Gastrocnemius medialis (tissue), 4 donors: Measurements from ENCODE around the gene ASAP2. TPM values are rescaled to one million over a fixed set of nuclear protein-coding genes. Genes with fewer than 3 reads are reported as not detected.

Experiments
- ATAC-seq, 2 donors: fragments of 150-250 bp; one replicate each; pipeline ENCODE4 v1.9.1; 2016
- DNase-seq, 2 donors: peaks; one replicate each; pipeline ENCODE4 v3.0.0-alpha.2; 2019
- H3K27ac ChIP-seq, 4 donors: fragments of 200-600 bp; sonication (generic); 1 replicate in 1 of 4; 2 replicates in 3 of 4; pipeline ENCODE4 v1.5.1; 2016 to 2018; ENCODE audit warnings: mild to moderate bottlenecking in 2 of 4, moderate library complexity in 1 of 4
- H3K27me3 ChIP-seq, 3 donors: fragments of 200-600 bp; sonication (generic) in 2 of 3; 1 replicate in 1 of 3; 2 replicates in 2 of 3; pipeline versions ENCODE4 v1.5.1 to v1.6.0; 2016 to 2019; ENCODE audit warnings: mild to moderate bottlenecking in 1 of 3, moderate library complexity in 1 of 3
- H3K36me3 ChIP-seq, 2 donors: fragments of 200-600 bp; sonication (generic) in 1 of 2; one replicate each; pipeline ENCODE4 v1.5.1; 2017 to 2018
- H3K4me1 ChIP-seq, 2 donors: fragments of 200-600 bp; sonication (generic) in 1 of 2; one replicate each; pipeline ENCODE4 v1.5.1; 2016 to 2017; ENCODE audit warnings: mild to moderate bottlenecking in 2 of 2
- H3K4me3 ChIP-seq, 4 donors: fragments of 200-600 bp; sonication (generic) in 3 of 4; 1 replicate in 1 of 4; 2 replicates in 3 of 4; pipeline ENCODE4 v1.5.1; 2016 to 2019; ENCODE audit warnings: mild to moderate bottlenecking in 2 of 4
- H3K9me3 ChIP-seq, 3 donors: fragments of 200-600 bp; sonication (generic) in 2 of 3; 1 replicate in 1 of 3; 2 replicates in 2 of 3; pipeline ENCODE4 v1.5.1; 2016 to 2019
- POLR2A ChIP-seq, 2 donors: fragments of 450-650 bp; IDR thresholded peaks; one replicate each; pipeline ENCODE4 v1.6.1; 2017; ENCODE audit warnings: antibody characterized with exemption in 2 of 2, mild to moderate bottlenecking in 2 of 2, moderate library complexity in 2 of 2
- in situ Hi-C, 4 donors: fragments of 200-750 bp; cut with MboI; loops; one replicate each; pipeline versions ENCODE4 v1.15.0 to v1.8.0; 2017; ENCODE audit warnings: low sequenced_read_pairs in 4 of 4
- intact Hi-C: fragments of 100-400 bp; cut with DNase I; formaldehyde crosslinking; loops from one replicate; pipeline ENCODE4 v1.15.1; 2023; ENCODE audit warnings: low total_unique reads
- total RNA-seq, 4 donors: library from RNA; depleted of rRNA; stranded (reverse); fragments of >200 nt; gene quantifications; one replicate each; pipeline versions ENCODE4 v1.1.0 to v1.2.3, GENCODE V29; 2016
- TF ChIP-seq, protein P1 (sequence below), 5 experiments: fragments of 450-650 bp in 3 of 5; fragments of 200-600 bp in 2 of 5; sonication (generic) in 2 of 5; IDR thresholded peaks in 4 of 5; conservative IDR thresholded peaks in 1 of 5; 1 replicate in 4 of 5; 2 replicates in 1 of 5; pipeline ENCODE4 v1.5.1; 2016 to 2019; ENCODE audit warnings: antibody characterized with exemption in 5 of 5, mild to moderate bottlenecking in 3 of 5, moderate library complexity in 3 of 5

ASAP2 gene
- total RNA-seq, 4 donors from 2014 or later, result 1.9 to 4.0 (median 3.4) TPM

DNA sequence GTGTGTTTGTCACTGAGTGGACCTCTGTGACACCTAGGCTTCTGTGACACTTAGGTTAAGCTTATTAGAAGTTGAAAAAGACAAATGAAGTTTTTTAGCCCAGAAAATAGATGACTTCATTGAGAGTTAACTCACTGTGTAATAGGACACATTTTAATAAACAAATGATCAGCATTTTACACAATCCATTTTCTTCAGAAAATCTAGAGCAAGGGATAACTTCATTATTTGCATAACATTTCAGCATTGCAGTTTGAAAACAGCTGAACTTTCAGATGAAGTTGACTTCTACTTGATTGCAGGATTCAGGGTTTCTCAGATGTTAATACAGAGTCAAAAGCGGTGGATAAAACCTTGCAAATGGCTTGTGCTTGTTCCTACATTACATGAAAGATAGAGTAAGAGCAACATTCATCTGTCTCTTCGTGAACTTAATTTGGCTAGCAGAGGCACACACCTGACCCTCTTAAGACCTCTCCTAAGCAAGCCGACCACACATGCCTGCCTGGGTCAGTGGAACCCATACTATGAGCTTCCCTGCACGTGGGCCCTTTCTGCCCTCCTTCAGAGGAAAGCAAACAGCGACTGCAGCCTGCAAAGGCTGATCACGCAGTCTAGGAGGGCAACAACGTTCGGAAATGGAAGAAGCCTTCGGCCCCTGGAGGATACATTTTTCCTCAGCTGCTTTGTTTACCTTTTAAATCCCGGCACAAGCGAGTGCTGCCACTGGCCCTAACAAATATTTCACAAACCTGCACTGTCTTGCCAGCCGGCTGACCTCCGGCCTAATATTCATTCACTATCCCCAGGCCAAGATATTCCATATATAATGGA is 200.1 kb downstream of the ASAP2 start:
- in situ Hi-C loops (no loop called here), intact Hi-C loops (no loop called here)
- no peak overlapping the region for H3K4me3 ChIP-seq
- H3K9me3 ChIP-seq, result no peaks in the 10 kb centered on the region
- H3K4me1 ChIP-seq, result no peaks in the 10 kb centered on the region
- peak overlapping the region in 1 of 4 donors; percentile 12 for H3K27ac ChIP-seq
- no peak for TF ChIP-seq POLR2A (IDR thresholded peaks at IDR 0.05)
- TF ChIP-seq, protein P1, sequence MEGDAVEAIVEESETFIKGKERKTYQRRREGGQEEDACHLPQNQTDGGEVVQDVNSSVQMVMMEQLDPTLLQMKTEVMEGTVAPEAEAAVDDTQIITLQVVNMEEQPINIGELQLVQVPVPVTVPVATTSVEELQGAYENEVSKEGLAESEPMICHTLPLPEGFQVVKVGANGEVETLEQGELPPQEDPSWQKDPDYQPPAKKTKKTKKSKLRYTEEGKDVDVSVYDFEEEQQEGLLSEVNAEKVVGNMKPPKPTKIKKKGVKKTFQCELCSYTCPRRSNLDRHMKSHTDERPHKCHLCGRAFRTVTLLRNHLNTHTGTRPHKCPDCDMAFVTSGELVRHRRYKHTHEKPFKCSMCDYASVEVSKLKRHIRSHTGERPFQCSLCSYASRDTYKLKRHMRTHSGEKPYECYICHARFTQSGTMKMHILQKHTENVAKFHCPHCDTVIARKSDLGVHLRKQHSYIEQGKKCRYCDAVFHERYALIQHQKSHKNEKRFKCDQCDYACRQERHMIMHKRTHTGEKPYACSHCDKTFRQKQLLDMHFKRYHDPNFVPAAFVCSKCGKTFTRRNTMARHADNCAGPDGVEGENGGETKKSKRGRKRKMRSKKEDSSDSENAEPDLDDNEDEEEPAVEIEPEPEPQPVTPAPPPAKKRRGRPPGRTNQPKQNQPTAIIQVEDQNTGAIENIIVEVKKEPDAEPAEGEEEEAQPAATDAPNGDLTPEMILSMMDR (IDR thresholded peaks at IDR 0.05 in 4 of 5, conservative IDR thresholded peaks at IDR 0.05 in 1 of 5), result no peak
- peaks cover 0 to 22% of the 10 kb centered on the region in 2 donors for H3K36me3 ChIP-seq
- ATAC-seq (no peak), DNase-seq (no peak)
- H3K27me3 ChIP-seq, result no peaks in the 10 kb centered on the region

DNA sequence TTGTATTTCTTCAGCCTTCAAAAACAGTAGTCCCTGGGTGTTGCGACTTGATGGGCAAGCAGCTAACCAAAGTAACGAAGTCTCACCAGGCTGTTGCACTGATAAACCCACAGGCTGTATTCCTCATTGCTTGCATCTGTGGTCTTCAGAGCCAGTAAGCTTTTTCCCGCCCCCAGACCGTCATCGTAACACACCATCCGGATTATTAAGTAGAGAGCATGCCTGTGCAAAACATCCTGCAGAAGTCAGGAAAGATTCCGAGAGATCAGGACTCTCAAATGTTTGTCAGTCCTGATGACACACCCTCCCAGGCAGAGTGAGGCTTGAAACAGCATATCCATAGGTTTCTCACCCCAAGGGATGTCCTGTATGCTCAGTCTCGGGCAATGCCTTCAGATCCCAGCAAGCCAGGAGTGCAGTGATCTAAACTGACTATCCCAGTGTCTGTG is 200.8 kb downstream of the ASAP2 start:
- no peak for ATAC-seq

GRCh38 chr2:9408641-9409151 is 202.1 kb downstream of the ASAP2 start:
- Histone ChIP-seq H3K4me1 (no peaks in the 10 kb centered on the region), H3K27ac (no peak overlapping the region), H3K9me3 (no peaks in the 10 kb centered on the region), H3K36me3 (peaks cover 0 to 36% of the 10 kb centered on the region in 2 donors), H3K27me3 (no peaks in the 10 kb centered on the region), H3K4me3 (no peak overlapping the region)
- ATAC-seq, result no peak
- in situ Hi-C loops (no loop called here), intact Hi-C loops (no loop called here)
- DNase-seq, result no peak
- TF ChIP-seq, protein P1 (IDR thresholded peaks at IDR 0.05 in 4 of 5, conservative IDR thresholded peaks at IDR 0.05 in 1 of 5), result no peak
- TF ChIP-seq POLR2A (IDR thresholded peaks at IDR 0.05), result no peak

More for the DNA sequence above, 200.8 kb downstream of the ASAP2 start:
- Histone ChIP-seq H3K4me1 (no peaks in the 10 kb centered on the region), H3K36me3 (peaks cover 0 to 28% of the 10 kb centered on the region in 2 donors), H3K27ac (no peak overlapping the region), H3K27me3 (no peaks in the 10 kb centered on the region), H3K9me3 (no peaks in the 10 kb centered on the region), H3K4me3 (no peak overlapping the region)
- DNase-seq, result no peak
- intact Hi-C loops, result no loop called here
- TF ChIP-seq, protein P1 (IDR thresholded peaks at IDR 0.05 in 4 of 5, conservative IDR thresholded peaks at IDR 0.05 in 1 of 5), result no peak
- TF ChIP-seq POLR2A (IDR thresholded peaks at IDR 0.05), result no peak
- in situ Hi-C loops, result no loop called here

- ATAC-seq, result no peak
- no peak for DNase-seq
- in situ Hi-C loops (no loop called here), intact Hi-C loops (no loop called here)
- Histone ChIP-seq H3K36me3 (peaks cover 0 to 39% of the 10 kb centered on the region in 2 donors), H3K4me3 (no peak overlapping the region), H3K27ac (no peak overlapping the region), H3K27me3 (no peaks in the 10 kb centered on the region), H3K4me1 (no peaks in the 10 kb centered on the region), H3K9me3 (no peaks in the 10 kb centered on the region)
- TF ChIP-seq, protein P1 (IDR thresholded peaks at IDR 0.05 in 4 of 5, conservative IDR thresholded peaks at IDR 0.05 in 1 of 5), result no peak
- no peak for TF ChIP-seq POLR2A (IDR thresholded peaks at IDR 0.05)
Observed at GRCh38 chr2:9410108-9410507, 203.5 kb downstream of the ASAP2 start.
